HuH-7 (cell line): ENCODE data around the gene PNMA1.

Experiments
- DNase-seq: peaks from one replicate; pipeline ENCODE4 v3.0.0; 2011; ENCODE audit warnings: low spot score

The PNMA1 gene

GRCh38 chr14:73750531-73750901, 36.3 kb upstream of the PNMA1 start:
- no peak for DNase-seq

DNA sequence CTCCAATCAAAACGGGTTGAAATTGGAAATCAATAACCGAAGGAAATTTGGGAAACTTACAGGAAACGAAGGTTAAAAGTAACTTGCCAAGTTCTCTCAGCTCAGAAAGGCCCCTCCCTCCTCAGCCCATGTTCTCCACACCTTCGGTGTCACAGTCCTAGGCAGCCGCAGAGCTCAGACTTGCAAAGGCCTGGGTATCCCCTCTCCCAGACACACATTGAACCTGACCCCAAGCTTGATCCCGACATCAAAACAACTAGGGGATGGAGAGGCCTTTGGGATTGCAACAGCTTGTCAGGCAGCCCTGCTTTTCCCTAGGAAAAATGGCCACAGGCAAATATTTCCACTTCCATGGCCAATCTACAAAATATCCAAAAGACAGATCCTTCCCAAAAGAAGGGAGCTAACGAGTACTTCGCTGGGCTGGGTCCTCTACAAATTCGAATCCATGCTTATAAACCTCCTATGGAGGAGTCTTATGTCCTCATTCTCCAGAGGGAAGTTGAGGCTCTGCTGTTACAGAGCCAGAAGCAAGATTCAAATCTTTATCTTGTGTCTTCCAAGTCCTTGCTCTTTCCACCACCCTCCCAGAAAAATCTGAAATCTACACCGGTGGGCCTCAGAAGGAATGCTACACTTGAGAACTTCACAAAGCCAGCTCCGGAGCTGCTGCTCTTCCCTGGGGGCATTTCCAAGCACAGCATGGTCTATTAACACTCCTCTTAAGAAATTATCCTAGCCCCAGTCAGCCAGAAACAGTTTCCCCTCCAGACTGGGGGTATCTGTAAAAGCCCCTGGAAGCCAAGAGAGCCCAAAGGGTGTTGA, 35.7 kb upstream of the PNMA1 start:
- DNase-seq = no peak

DNA sequence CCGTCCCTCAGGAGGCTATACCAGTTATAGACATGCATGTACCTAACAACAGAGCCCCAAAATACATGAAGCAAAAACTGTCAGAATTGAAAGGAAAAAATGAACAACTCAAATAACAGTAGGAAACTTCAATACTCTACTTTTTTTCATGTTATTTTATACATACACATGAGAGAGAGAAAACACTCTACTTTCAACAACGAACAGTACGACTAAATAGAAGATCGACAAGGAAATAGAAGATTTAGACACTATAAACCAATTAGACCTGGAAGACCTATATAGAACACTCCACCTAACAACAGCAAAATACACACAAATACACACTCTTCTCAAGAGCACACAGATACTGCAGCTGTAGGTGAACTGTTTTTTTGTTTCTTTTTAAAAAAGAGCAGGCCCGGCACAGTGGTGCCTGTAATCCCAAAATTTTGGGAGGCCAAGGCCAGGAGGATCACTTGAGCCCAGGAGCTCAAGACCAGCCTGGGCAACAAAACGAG, 34.7 kb upstream of the PNMA1 start:
- no peak for DNase-seq

DNA sequence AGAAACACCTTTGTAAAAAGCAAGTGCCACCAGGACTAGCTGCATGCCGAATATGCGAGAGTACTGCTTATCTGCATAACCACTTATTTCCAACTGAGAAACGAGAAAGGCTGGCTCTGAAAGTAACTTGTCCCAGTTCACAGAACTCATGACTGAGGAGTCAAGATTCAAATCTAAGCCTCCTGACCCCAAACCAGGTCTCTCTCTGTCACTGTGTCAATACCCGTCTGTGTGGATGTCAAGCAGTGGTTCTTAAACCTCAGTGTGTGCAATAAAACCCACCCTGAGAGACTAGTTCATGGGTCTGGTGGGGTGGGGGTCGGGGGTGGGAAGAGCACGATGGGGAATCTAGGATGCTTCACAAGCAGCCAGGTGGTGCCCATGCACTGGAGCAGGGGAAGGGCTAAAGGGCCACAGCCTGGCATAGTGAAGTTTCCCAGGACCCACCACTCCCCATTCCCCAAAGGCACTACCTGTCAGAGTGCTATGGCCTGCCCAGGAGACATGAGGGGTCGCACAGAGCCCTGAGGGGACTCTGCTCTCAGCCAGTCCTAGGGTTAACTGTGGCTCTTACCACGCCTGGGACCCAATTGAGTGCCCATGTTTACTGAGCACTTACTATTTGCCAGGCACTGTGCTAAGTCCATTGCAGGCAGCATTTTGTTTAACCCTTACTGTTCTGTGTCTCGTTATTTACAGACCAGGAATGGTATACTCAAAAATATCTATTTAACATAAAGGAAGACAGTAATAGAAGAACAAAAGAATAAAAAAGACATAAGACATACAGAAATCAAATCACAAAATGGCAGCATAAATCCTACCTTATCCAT, 33.4 kb upstream of the PNMA1 start:
- no peak for DNase-seq

- DNase-seq = no peak
These were observed 32.6 kb upstream of the PNMA1 start for GRCh38 chr14:73746520-73747378.

DNA sequence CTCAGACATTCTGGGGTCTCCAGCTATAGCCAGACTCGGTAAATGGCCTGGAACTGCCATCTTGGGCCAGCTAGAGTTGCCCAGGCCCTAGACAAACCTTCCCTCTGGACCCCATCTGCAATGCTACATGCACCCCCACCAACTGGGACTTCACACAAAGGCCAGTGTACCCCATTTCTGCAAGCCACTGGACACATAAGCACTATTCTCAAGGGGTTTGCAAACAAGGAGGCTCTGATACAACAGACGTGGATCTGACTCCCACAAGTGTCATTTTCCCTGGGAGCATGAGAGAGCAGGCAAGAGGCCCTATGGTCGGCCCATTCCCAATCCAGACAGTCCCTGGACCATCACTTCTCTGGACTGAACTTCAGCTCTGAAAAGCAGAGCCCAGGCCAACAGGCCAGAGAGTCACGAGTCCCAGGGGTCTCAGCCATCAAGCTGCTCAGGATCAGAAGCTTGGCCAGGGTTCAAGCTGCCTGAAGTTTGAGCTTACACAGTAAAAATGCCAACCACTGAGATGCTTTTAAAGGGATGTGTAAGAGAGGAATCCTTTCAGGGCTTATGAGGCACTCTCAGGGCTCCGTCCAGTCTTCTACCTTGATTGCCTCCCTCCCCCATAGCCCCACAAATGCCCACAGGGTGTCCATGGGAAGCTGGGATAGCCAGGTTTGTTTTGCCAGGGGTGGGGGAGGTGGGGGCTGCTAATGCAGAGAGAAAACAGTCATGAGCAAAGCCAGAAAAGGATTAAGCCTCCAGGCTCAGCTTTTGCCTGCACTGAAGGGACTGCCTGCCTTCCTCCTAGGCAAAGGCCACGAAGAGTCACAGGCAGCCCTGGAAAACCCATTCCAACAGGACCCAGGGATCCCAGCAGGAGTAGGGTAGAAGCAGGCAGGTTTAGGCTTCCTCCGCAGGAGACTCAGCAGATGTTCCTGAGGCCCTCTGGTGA, 31.7 kb upstream of the PNMA1 start:
- no peak for DNase-seq

DNA sequence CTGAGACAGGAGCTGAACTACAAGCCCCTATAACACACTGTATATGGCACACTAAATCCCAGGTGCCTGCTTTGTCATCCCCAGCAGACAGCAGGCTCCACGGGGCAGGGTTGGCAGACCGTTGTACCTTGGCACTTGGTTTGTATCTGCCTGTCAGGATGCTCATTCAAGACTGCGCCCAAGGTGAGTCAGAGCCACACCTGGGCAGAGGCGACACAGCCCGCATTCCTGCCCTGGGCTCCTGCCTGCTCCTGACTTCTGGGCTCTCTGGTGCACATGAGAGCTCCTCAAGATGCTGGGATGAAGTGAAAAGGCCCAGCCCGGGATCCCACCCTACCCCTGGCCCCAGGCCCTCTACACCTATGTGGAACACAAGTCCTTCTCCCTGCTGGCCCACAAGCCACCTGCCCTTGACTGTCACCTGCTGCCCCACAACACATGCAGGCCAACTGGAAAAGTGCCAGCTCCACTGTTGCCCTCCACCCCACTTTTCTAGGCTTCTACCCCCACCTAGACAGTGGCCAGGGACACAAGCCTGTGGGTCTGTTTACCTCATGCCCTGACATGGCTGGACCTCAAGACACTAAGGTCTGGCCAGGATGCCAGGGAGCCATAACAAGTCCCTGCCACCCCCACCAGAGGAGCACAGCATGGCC, 30.8 kb upstream of the PNMA1 start:
- no peak for DNase-seq

- DNase-seq = no peak
These were observed 30.1 kb upstream of the PNMA1 start for GRCh38 chr14:73744175-73744867.

DNA sequence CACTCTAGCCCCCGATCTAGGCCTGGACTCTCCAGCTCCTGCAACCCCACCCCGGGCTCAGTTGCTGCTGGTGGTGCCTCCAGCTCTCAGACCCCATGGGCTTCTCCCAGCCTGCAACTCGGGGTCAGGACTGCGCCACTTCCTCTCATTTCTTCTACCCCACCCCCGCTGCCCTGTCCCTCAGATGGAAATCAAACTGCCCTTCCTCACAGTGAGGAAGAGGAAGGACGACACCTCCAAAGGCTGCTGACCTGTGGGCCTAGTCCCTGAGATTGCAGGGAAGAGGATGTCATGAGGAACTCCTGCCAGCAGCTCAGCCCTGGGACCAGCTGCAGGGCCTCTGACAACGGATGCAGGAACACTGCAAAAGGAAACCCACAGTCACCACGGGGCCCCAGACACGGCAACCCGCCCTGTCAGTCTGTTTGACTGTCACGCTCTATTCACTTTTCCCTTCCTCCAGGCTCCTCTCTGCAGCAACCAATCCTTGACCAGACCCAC, 29.3 kb upstream of the PNMA1 start:
- no peak for DNase-seq

DNA sequence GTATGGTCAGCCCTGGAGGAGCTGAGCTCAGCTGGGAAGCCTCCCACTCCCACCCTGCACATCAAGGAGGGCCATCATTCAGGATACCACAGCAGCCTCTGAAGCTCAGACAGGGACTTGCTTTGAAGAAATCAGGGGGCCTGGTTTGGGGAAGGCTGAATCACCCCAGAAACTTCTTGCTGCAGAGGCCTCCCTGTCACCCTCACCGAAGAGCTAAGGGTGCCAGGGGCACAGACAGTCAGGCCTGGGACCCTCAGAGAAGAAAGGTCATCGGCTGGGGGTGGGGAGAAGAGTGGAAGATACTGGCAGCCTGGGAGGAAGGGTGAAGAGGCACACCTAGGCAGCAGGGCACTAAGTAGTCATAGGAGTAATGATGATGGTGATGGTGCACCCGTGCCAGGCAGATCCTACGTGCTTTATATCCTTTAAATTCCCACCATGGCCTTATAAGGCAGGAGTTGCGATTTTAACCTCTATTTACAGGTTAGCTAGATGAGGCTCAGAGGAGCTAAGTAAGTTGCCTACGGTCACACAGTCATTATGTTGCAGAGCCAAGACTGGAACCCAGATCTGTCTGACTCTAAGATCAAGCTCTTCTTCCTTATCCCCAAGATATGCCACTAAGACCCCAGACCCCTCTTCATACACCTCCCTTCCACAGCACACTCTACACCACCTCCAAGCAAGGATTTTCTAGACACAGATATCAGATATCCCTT, 28.5 kb upstream of the PNMA1 start:
- no peak for DNase-seq

- DNase-seq = no peak
These were observed 27.8 kb upstream of the PNMA1 start for GRCh38 chr14:73741876-73742519.

DNA sequence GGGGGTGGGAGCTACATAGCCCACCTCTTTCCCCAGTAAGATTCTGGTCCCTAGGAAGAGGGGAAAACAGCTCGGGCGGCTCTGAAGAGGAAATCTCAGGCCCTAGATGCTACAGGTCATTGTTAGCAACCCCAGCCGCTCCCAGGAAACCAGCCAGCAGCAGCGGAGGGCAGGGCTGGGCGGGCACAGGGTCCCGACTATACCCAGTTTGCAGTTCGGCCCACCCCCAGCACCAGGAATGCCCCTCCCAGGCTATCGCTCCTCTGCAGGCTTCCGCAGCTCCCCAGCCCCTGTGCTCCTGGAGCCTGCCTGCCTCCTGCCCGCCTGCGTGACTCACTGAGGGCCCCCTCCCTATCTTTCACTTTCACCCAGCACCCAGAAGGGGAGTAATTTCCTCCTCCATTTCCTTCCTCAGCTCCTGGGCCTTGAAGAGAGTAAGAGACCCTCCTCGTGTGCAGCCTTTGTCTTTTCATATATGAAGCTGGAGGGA, 27.2 kb upstream of the PNMA1 start:
- no peak for DNase-seq

DNA sequence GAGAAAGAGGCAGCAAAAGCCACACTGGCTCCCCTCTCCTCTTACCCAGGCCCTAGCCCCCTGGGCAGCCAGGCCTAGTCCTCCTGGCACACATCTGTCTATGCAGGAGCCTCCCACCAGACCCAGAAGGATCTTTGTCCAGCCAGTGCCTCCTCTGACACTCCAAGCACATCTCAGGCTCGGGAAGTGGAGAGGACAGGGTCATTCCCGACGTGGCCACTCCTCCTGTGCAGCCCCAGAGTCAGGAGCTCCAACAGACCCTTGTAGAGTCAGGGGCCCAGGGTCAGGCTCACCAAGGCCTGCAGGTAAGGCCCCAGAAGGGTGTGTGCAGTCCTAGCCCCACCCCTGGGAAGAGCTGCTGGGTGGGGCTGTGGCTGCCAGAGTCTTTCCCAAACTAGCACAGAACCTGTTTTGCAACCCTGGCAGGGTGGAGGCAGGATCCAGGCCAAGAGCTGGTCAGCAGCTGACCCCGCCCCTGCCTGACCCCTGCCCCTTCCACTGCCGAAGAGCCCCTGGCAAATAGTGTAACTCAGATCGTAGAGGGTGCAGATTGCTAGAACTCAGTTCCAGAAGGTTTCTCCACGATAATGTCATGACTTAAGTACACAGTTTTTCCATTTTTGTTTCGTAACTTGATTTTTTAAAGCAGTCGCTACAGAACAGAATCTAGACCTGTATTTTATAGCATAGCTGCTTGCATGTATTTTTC, 26.6 kb upstream of the PNMA1 start:
- peak; percentile 71 for DNase-seq

DNA sequence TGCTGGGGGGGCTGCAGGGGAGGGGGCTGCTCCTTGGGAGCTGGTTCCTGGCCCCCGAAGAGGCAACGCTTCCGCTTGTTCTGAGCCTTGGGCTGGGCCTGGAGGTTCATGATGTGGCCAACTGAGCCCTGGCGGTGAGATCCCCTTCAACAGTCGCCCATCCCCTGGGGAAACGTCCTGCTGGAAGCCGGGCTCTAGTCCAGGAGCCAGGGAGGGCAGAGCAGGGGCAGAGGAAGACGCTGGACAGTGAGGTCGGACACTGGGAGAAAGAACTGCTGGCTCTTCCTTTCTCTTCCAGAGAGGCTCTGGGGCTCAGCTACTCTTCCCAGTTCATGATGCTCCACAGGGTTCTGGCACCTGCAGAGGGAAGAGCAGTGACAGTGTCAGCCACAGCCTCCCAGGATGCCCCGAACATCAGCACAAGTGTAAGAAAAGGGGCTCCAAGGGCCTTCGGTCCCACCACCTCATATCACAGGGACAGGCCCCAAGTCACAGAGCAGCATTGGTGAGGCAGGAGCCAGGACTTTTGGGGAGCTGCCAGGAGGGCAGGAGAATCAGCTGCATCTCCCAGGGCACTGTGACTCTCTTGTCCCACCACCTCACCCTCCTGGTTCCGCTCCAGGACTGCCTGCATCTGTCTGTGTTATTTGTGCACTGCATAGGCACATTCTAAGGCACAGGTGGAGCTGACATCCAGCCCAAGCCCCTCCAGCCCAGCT, 25.9 kb upstream of the PNMA1 start:
- DNase-seq = no peak

GRCh38 chr14:73739174-73739898, 25.2 kb upstream of the PNMA1 start:
- DNase-seq = no peak

DNA sequence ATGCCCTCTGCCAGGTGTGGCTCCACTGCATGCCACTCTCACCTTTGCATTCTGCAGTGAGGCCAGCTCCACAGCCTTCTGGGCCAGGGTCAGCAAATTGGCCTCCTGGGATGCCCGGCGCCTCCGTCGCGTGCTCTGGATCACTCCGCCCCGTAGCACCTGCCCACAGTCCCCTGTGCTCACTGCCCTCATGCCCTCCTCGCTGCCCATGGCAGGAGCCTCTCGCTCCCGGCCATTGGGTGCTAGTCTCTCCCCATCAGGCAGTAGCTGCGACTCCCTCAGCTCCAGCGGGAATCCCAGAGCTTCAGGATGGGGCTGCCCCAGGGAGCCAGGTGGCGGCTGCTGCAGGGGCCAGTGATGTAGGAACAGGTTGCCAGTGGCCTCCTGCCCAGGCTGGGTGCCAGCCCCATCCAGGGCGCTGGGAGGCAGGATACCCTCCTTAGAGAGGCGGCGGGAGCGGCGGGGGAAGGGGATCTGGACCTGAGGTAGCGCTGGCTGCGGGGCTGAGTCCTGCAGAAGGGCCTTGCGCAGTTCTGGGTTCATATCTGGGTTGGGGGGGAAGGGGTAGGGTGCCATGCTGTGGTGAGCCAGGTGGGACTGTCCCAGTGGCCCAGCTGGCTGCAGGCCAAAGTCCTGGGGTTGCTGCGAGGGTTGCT, 24.5 kb upstream of the PNMA1 start:
- DNase-seq = no peak
